Epithelial cell of esophagus (primary cell): ENCODE data around the gene DIPK1A.

ENCODE experiments used
- DNase-seq: peaks from one replicate; pipeline ENCODE4 v3.0.0; 2010; ENCODE audit warnings: low read depth
- H3K4me3 ChIP-seq: 2 replicates; pipeline ENCODE4 v1.5.1; 2011; ENCODE audit warnings: mild to moderate bottlenecking, low read length, control low read depth
- CTCF ChIP-seq: IDR thresholded peaks from 2 replicates; pipeline ENCODE4 v1.5.1; 2011; ENCODE audit warnings: low read depth, mild to moderate bottlenecking, low read length, control low read depth, inconsistent platforms; ENCODE audit not compliant: insufficient read depth; ENCODE audit errors: missing control alignments

DIPK1A gene

DNA sequence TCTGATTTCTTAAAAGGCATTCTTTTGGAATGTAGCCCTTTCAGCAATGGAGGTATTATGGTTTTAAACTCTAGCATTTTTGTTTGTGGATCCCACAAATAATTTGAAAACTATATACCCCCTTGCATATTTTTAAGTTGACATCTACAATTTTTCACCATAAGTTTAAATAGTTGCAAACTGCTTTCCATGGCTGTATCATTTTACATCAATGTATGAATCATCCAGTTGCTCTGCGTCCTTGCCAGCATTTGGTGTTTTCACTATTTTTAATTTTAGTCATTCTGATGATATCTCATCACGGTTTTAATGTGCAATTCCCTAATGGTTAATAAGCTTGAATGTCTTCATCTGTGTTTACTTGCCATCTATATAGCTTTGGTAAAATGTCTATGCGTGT is 20.7 kb downstream of the DIPK1A start:
- H3K4me3 ChIP-seq: no peak overlapping the region
- TF ChIP-seq CTCF: no peak
- peak; percentile 23 for DNase-seq

GRCh38 chr1:92937731-92938130 is 23.5 kb downstream of the DIPK1A start:
- no peak overlapping the region for H3K4me3 ChIP-seq
- TF ChIP-seq CTCF: no peak
- no peak for DNase-seq

DNA sequence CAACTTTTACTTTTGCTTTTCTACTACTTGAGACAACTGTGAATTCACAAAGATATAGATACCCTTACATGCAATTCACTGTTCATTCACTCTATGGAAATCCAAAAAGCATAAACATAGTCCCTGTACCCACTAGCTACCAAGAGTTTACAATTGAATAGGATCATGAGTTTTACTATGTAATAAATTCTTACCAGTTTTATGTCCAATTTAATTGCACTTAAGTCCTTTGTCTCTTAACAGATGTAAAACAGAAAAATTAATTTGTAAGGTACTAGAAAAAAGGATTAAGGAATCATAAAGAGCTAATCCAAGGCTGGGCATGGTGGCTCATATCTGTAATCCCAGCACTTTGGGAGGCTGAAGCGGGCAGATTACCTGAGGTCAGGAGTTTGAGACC is 24.4 kb downstream of the DIPK1A start:
- no peak for DNase-seq
- H3K4me3 ChIP-seq: no peak overlapping the region
- no peak for TF ChIP-seq CTCF

DNA sequence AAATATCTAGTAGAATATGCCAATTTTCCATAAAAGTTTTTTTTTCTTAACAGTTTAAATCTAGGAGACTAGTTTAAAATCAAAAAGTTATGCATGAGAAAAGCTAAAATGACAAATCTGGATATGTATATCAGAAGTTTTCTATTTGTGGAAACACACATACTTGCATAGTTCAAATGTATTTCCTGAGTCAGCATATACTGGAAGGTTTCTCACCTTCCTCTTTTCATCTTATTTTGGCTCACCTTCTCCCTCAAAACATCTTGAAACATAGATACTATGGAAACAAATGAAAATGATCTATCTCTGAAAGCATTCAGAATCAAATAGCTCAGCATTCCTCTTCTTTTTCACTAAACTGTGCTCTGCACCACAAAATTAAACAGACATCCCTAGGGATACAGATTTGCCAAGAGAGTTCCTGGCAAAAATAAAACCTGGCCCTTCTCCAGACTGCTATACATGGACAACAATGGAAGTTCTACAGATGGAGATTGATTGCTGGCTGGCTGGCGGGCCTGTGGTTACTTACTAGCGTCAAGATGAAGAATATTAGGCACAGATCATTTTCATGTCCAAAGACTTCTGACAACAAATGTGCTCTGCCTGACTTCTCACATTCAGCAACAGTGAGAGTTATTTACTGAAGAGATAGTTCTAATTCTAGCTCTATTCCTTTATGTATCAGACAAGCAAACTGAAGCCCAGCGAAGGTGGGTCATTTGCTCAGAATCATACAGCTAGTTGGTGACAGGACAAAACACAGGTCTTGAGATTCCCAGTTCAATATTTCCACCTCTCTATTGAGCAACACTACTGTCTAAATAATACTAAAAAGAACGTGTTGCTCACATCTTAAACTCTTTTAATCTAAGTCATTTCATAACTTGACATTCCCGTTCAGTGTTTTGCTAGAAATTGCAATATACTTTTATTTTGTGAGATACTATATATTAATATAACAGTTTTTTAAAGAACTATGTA is 26.6 kb downstream of the DIPK1A start:
- no peak for TF ChIP-seq CTCF
- H3K4me3 ChIP-seq: no peak overlapping the region
- DNase-seq: peak; percentile 17

GRCh38 chr1:92933459-92933858 is 27.8 kb downstream of the DIPK1A start:
- DNase-seq: peak; percentile 85
- no peak for TF ChIP-seq CTCF
- no peak overlapping the region for H3K4me3 ChIP-seq

DNA sequence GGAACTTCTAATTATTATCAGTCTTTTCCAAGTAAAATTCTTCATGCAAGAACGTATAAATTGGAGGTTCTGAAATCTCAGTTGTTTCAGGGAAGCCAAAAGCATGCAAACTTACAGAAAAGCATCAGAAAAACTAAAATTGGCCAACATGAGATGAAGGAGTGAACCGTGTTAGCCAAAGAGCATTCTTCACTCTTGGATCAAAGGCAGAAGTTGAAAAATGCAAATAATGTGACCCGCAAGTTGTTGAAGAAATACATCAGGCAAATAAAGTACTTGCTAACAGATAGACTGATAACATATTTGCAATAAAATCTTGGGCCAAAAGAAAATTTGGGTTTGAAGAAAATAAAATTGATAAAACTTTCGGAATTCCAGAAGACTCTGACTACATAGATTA is 29.6 kb downstream of the DIPK1A start:
- H3K4me3 ChIP-seq: no peak overlapping the region
- DNase-seq: no peak
- no peak for TF ChIP-seq CTCF

DNA sequence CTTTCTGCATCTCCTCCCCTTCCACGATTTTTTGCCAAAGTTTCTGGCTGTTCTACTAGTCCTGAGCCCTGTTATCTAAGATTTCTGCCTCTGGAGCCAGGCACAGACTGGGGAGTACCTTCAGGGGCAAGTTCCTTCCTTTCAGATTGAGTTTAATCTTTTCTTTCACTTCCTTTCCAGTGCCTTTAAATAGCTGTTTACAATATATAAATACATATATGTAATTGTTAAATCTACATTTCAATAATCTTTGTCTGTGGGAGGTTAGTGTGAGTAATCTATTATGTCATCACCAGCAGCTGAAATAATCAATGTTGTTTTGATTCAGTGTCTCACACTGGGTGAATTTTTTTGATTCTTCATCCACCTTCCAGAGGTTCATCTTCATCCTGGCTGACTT is 31.8 kb downstream of the DIPK1A start:
- no peak for TF ChIP-seq CTCF
- H3K4me3 ChIP-seq: no peak overlapping the region
- peak; percentile 18 for DNase-seq
